ENCODE measurements around the gene ADARB2. TPM values are rescaled to one million over a fixed set of nuclear protein-coding genes. Genes with fewer than 3 reads are reported as not detected.

Gene ADARB2
- total and polyA plus RNA-seq, 10 of the 15 experiments (the other 5 are each of a cell fraction or from before 2014, with no cell fraction given), result 0.02 to 4.1 (median 0.76) TPM

- TF ChIP-seq ZNF622 (IDR thresholded peaks at IDR 0.05) (no peak), BHLHE40 (IDR thresholded peaks at IDR 0.05; ENCODE audit: borderline replicate concordance in 1 of 2, low read depth in 2 of 2, low read length in 1 of 2) (no peak), PRDM15 (CRISPR knock-in tag; IDR thresholded peaks at IDR 0.05) (no peak), NR2F1 (conservative IDR thresholded peaks at IDR 0.05) (no peak)
Observed at GRCh38 chr10:1449572-1450205, 287.6 kb downstream of the ADARB2 start (continued).

- 25% methylated on average over 7 of the region's 7 CpGs for WGBS (ENCODE audit: insufficient coverage, insufficient replicate concordance, low lambda C conversion rate, missing lambda C conversion rate)
- H4K20me1 ChIP-seq (ENCODE audit: control insufficient read depth, insufficient read depth), result no peaks in the 10 kb centered on the region
- ATAC-seq, result no peak
- no peaks in the 10 kb centered on the region for H3K79me2 ChIP-seq (ENCODE audit: control insufficient read depth, insufficient read depth, low read length)
- H3K27me3 ChIP-seq (replicated peaks in 1 of 2; ENCODE audit: control insufficient read depth in 2 of 2, insufficient read depth in 2 of 2, low read length in 1 of 2), result no peaks in the 10 kb centered on the region
- H3K36me3 ChIP-seq (ENCODE audit: control insufficient read depth in 2 of 2, insufficient read depth in 2 of 2, low read length in 1 of 2), result no peaks in the 10 kb centered on the region
- no peak for DNase-seq (ENCODE audit: low read depth, low spot score)
- intact Hi-C loops (cut with micrococcal nuclease; ENCODE audit: unreplicated experiment) (no loop called here), in situ Hi-C loops (cut with MboI) (no loop called here)
- H3K4me3 ChIP-seq, result no peak overlapping the region
- no peak for FAIRE-seq
- ChIA-PET CTCF (interaction anchor here (2.6 kb wide), 1 partner anchor 28 kb away, joined by 7 read pairs; no protein-coding TSS in a partner anchor), SMC1A (ENCODE audit: uncharacterized antibody, unreplicated experiment) (interaction anchor here (4.3 kb wide), 1 partner anchor 17 kb away, joined by 11 read pairs; no protein-coding TSS in a partner anchor), RAD21 (ENCODE audit: unreplicated experiment) (no interaction called here), POLR2A (no interaction called here)
- H3K9me3 ChIP-seq (replicated peaks; ENCODE audit: control insufficient read depth, insufficient read depth, low read length), result no peaks in the 10 kb centered on the region; the same call in 2 of the 3 replicates
- no peaks in the 10 kb centered on the region for H3K4me1 ChIP-seq (ENCODE audit: control insufficient read depth, insufficient read depth, low read length)
- H3K9ac ChIP-seq (ENCODE audit: control insufficient read depth, insufficient read depth, low read length), result no peak overlapping the region
- H3K4me2 ChIP-seq (ENCODE audit: control insufficient read depth, insufficient read depth), result no peak overlapping the region
- no peak overlapping the region for H2AFZ ChIP-seq (ENCODE audit: control insufficient read depth, low read depth, low read length)
- no TSS peak for BruUV-seq (replicated peaks)
- no peak overlapping the region for H3K27ac ChIP-seq (ENCODE audit: control insufficient read depth, insufficient read depth)
- TF ChIP-seq CHD1 (IDR thresholded peaks at IDR 0.05; ENCODE audit: low read depth, low read length) (no peak), IKZF1 (conservative IDR thresholded peaks at IDR 0.05) (no peak), PAX5 (IDR thresholded peaks at IDR 0.05; ENCODE audit: borderline replicate concordance, low read depth, low read length) (no peak), LARP7 (IDR thresholded peaks at IDR 0.05) (no peak), MTA2 (IDR thresholded peaks at IDR 0.05; ENCODE audit: low read depth) (no peak), EP300 (IDR thresholded peaks at IDR 0.05; ENCODE audit: borderline replicate concordance in 1 of 2, control insufficient read depth in 1 of 2, low read depth in 2 of 2, low read length in 2 of 2) (no peak), NBN (IDR thresholded peaks at IDR 0.05) (no peak), PAX8 (IDR thresholded peaks at IDR 0.05) (no peak), NFXL1 (IDR thresholded peaks at IDR 0.05; ENCODE audit: borderline replicate concordance) (no peak), E2F4 (IDR thresholded peaks at IDR 0.05; ENCODE audit: low read depth, low read length) (no peak), RBBP5 (conservative IDR thresholded peaks at IDR 0.05) (no peak)
Observed at GRCh38 chr10:1449021-1449420, 288.3 kb downstream of the ADARB2 start.

Measured in GM12878 (cell line).